GM19099 (cell line): Measurements from ENCODE around the gene MEGF9.

ENCODE experiments used
- POLR2A ChIP-seq: IDR thresholded peaks from 3 replicates; pipeline ENCODE4 v1.6.1; 2011; ENCODE audit warnings: low read depth; ENCODE audit not compliant: insufficient read length; ENCODE audit errors: extremely low read depth

The MEGF9 gene

GRCh38 chr9:120636194-120636957 lies 77.9 kb downstream of the MEGF9 start:
- TF ChIP-seq POLR2A, result no peak

DNA sequence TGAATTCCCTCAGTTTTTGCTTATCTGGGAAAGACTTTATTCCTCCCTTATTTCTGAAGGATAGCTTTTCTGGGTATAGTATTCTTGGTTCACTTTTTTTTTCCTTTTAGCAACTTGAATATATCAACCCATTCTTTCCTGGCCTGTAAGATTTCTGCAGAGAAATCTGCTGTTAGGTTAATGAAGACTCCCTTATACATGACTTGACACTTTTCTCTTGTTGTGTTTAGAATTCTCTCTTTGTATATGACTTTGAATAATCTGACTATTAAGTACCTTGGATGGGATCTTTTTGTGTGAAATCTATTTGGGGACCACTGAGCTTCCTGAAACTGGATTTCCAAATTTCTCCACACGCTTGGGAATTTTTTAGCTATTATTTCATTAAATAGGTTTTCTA lies 79.3 kb downstream of the MEGF9 start:
- no peak for TF ChIP-seq POLR2A

DNA sequence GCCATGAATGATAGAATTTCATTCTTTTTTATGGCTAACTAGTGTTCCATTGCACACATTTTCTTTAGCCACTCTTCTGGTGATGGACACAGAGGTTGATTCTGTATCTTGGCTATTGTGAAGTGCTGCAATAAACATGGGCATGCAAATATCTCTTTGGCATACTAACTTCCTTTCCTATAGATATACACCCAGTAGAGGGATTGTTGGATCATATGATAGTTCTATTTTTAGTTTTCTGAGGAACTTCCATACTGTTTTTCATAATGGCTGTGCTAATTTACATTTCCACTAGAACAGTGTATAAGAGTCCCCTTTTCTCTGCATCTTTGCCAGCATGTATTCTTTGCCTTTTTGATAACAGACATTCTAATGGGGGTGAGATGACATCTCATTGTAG lies 83.9 kb downstream of the MEGF9 start:
- no peak for TF ChIP-seq POLR2A

DNA sequence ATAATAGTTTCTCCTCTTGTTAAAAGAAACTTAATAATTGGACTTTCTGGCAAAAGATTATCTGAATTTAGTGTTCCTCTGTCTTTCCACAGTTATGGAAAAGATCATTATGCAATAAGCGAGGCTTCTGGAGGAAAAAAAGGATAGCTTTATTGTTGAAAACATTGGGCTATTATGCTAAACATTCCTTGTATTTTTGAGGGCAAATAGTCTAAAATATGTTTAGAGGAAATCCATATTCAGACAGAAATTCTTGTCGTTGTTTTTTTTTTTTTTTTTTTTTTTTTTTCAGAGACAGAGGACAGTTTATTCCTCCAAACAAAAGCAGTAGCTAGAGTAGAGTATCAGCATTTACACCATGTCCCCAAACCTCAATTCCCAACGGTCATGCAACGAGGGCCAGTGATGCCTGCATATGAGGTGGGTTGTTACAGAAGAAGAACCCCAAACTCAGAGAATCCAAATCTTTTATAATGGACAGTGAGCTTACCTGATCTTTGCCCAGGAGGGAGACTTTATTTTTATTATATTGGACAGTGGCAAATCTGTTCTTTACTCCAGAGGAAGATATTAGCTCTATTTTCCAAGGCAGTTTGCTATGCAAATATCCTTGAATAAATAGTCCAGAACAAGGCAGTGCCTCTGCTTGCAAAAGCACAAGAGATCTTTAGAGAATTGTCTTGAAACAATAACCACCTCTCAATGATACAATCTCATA lies 85.9 kb downstream of the MEGF9 start:
- TF ChIP-seq POLR2A, result no peak

DNA sequence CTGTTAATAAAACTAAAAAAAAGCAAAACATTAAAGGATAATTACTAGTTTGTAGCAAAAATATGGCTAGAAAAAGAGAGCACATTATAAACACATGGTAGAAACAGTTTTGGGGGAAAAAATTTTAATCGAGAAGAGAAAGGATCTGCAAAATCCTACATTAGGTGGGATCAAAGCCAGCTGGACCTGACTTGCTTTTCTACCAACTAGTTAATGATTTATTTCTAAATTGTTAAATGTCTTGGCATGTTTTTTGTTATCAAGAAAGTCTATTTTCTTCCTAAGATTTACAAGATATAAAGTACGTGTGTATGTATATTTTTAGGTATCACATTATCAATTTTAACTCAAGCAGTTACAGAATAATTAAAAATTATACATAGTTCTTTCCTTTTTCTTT lies 87.2 kb downstream of the MEGF9 start:
- TF ChIP-seq POLR2A, result no peak

- TF ChIP-seq POLR2A, result no peak
Measured at GRCh38 chr9:120626512-120626911, 87.8 kb downstream of the MEGF9 start.

GRCh38 chr9:120625222-120625621 lies 89.0 kb downstream of the MEGF9 start:
- no peak for TF ChIP-seq POLR2A

DNA sequence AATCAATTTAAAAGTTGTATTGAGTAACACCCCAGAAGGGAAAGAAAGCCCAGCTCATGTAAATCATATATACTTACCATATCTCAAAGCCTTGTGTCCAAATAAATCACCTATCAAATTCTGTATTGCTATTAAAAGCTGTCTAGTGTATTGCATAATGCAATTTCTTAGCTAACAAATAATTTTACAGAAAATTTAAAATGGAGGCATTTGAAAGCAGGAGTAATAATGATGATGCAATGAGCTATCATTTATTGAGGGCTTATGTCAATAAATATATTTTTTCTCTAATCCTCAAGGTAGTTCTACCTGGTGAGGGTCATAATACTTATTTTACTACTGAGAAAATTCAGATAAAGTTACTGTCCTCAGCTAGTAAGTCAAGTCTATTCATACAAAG lies 91.5 kb downstream of the MEGF9 start:
- no peak for TF ChIP-seq POLR2A

GRCh38 chr9:120621941-120622340 lies 92.3 kb downstream of the MEGF9 start:
- no peak for TF ChIP-seq POLR2A

DNA sequence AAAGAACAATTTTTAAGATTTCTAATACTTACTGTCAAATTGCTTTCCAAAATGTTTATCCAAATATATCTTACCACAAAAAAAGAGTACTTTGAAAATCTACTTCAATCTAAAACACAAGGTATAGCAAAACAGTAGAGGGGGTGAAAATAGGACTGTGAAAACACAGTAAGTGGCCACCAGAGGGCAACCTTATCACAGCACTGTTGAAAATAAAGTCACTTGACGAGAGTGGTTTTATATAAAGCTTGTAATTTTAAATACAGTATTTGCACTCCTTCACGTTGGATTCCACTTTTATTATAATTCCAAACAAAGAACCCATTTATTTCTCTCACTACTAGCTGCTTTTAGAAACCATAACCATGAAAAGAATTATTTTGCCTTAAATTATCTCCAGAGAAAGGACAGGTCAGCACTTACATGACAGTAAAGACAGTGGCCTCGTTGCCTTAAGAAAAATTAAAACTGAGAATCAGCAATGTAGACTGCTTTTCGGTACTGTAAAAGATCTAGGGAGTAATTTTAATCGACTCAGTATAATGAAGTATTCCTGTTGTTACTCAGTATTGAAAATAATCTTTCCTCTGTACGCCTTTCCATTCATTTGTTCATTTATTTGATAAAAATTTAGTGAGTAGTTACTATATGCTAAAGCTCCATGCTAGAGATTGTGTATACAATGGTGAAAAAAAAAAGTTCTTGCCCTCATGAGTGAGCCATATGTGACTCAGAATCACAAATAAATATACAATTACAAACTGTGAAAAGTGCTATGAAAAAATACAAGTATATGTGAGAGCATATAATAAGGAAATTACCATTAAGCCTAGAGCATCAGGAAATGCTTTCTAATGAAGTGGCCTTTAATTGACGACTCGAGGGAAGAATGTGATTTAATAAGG lies 94.3 kb downstream of the MEGF9 start:
- TF ChIP-seq POLR2A, result no peak

DNA sequence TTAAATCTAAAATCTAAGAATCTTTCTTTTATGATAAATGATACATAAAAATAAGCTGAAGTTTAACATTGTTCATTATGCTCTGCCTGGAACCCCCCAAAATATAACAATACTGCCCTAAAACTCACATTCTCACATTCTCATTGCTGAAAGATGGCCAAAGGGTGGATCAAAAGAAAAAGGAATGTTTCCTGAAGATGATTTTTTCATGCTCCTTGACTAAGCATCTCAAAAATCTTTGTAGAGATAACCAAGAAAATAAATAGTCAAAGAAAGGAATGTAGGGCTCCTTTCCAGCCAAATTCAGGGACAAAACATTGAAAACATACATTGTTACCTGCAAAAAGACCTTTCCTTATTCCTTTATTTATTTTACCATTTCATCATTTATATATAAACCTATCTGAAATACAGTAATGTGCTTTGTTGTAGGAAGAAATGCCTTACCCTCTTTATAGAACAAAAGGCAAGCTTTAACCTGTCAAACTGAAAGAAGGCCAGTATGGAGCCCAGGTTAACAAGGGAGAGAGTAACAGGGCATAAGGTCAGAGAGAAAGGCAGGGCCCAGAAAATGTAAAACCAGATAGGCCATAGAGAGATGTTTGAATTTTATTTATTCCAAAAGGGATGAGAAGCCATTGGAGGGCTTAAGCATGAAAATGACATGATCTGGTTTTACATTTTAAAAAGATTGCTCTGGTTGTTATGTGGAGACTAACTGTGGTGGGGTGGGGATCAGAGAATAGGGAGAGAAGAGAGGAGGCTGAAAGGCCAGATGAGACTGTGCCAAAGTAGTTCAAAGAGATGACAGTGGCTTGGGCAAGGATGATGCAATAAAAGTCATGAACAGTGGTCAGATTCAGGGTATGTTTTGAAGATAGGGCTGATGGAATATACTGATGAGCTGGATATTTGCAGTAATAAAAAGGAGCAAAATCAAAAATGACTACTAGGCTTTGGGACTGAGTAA lies 97.0 kb downstream of the MEGF9 start:
- TF ChIP-seq POLR2A, result no peak

DNA sequence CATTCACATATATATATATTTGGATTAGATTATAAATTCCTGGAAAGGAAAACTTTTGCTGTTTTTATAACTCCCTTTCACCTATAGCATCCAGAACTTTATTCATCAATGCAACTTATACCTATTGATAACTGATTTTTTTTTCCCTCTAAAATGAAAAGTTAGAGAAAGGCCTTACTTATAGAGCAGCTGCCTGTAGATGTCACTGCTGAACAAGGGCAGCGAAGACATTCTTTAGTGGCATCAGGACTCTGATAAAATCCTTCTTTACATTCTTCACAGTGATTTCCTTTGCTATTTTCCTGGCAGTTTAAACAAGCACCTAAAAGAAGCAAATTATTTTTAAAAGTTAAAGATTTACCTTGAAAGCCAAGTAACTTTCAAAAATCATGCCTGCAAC lies 102.1 kb downstream of the MEGF9 start:
- TF ChIP-seq POLR2A, result no peak

DNA sequence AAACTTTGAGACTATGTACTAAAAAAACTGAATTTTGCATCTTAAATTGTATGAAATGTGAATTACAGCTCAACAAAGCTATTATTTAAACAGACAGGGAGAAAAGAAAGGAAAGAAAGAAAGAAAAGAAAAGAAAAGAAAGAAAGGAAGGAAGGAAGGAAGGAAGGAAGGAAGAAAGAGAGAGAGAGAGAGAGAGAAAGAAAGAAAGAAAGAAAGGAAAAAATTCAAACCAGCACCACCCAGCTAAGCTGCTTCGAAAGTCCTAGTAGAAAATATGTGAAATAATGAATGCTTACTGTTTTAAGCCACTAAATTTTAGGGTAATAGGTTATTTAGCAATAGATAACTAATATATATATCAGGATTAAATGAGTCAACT lies 102.6 kb downstream of the MEGF9 start:
- TF ChIP-seq POLR2A, result no peak

GRCh38 chr9:120610975-120611689 lies 103.1 kb downstream of the MEGF9 start:
- TF ChIP-seq POLR2A, result no peak
